ENCODE results near the gene FOXP1.

GRCh38 chr3:71345429-71346040, 238.0 kb downstream of the FOXP1 start:
- TF ChIP-seq REST (IDR thresholded peaks at IDR 0.05; ENCODE audit: borderline replicate concordance) = no peak
- TF ChIP-seq CTCF (IDR thresholded peaks at IDR 0.05; ENCODE audit: poor library complexity, severe bottlenecking) = no peak
- no peak for TF ChIP-seq EP300 (conservative IDR thresholded peaks at IDR 0.05; ENCODE audit: poor library complexity, severe bottlenecking)
- TF ChIP-seq POLR2AphosphoS5 (IDR thresholded peaks at IDR 0.05) = no peak
